Thyroid gland (tissue), 4 donors: ENCODE results near the gene TRABD2B. TPM values are rescaled to one million over a fixed set of nuclear protein-coding genes. Genes with fewer than 3 reads are reported as not detected.

Source experiments
- DNase-seq, 2 donors: peaks; one replicate each; pipeline ENCODE4 v3.0.0-alpha.2; 2019
- H3K27ac ChIP-seq, 3 donors: fragments of 200-600 bp; sonication (generic); 1 replicate in 2 of 3; 2 replicates in 1 of 3; pipeline ENCODE4 v1.5.1; 2016 to 2019; ENCODE audit warnings: mild to moderate bottlenecking in 1 of 3, moderate library complexity in 1 of 3
- H3K27me3 ChIP-seq: fragments of 200-600 bp; sonication (generic); one replicate; pipeline ENCODE4 v1.5.1; 2019
- H3K36me3 ChIP-seq, 2 donors: fragments of 200-600 bp; sonication (generic); one replicate each; pipeline ENCODE4 v1.5.1; 2016 to 2019
- H3K4me1 ChIP-seq, 2 donors: fragments of 200-600 bp; sonication (generic); one replicate each; pipeline ENCODE4 v1.5.1; 2017 to 2019
- H3K4me3 ChIP-seq, 3 donors: fragments of 200-600 bp; sonication (generic); replicated peaks in 1 of 3; 1 replicate in 2 of 3; 2 replicates in 1 of 3; pipeline ENCODE4 v1.5.1; 2016; ENCODE audit warnings: mild to moderate bottlenecking in 1 of 3
- H3K9me3 ChIP-seq: fragments of 200-600 bp; sonication (generic); one replicate; pipeline ENCODE4 v1.5.1; 2017
- POLR2A ChIP-seq, 2 donors: fragments of 450-650 bp; IDR thresholded peaks; one replicate each; pipeline ENCODE4 v1.6.1; 2017; ENCODE audit warnings: antibody characterized with exemption in 2 of 2, mild to moderate bottlenecking in 2 of 2, moderate library complexity in 1 of 2
- WGBS, 2 donors: methylation state at CpG; one replicate each; pipeline ENCODE4 v1.1.5; 2017; 5-methylcytosine and 5-hydroxymethylcytosine counted together
- intact Hi-C: fragments of 100-400 bp; cut with DNase I; formaldehyde crosslinking; loops from one replicate; pipeline ENCODE4 v1.15.1; 2023
- total RNA-seq, 4 donors: library from RNA; depleted of rRNA; stranded (reverse); fragments of >200 nt; gene quantifications; one replicate each; pipeline ENCODE4 v1.2.3, GENCODE V29; 2016
- TF ChIP-seq, protein P1 (sequence below), 6 experiments: fragments of 200-600 bp in 3 of 6; fragments of 450-650 bp in 3 of 6; sonication (generic) in 3 of 6; IDR thresholded peaks; one replicate each; pipeline ENCODE4 v1.5.1; 2016 to 2019; ENCODE audit warnings: antibody characterized with exemption in 6 of 6, mild to moderate bottlenecking in 2 of 6, inconsistent platforms in 1 of 6, moderate library complexity in 1 of 6

Gene TRABD2B
- total RNA-seq, 4 donors from 2014 or later, result 0.34 to 1.1 (median 0.63) TPM

DNA sequence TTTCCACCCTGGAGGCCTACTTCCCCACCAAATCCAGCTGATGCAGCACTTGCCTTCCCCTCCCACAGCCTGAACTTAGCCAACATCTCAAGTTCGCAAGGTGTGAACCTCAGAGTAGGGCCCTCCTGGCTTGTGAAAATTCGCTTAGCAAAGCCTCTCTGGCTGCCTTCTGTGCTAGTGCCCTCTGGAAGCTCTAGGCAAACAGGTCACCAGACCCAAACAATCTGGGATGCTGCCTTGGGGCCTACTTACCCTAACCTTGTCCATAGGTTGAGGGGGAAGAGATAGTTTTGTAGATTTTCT lies 30.3 kb upstream of the TRABD2B start:
- H3K4me1 ChIP-seq, result no peaks in the 10 kb centered on the region
- WGBS, 2 donors, result 95 to 100% methylated on average over 2 of the region's 2 CpGs

DNA sequence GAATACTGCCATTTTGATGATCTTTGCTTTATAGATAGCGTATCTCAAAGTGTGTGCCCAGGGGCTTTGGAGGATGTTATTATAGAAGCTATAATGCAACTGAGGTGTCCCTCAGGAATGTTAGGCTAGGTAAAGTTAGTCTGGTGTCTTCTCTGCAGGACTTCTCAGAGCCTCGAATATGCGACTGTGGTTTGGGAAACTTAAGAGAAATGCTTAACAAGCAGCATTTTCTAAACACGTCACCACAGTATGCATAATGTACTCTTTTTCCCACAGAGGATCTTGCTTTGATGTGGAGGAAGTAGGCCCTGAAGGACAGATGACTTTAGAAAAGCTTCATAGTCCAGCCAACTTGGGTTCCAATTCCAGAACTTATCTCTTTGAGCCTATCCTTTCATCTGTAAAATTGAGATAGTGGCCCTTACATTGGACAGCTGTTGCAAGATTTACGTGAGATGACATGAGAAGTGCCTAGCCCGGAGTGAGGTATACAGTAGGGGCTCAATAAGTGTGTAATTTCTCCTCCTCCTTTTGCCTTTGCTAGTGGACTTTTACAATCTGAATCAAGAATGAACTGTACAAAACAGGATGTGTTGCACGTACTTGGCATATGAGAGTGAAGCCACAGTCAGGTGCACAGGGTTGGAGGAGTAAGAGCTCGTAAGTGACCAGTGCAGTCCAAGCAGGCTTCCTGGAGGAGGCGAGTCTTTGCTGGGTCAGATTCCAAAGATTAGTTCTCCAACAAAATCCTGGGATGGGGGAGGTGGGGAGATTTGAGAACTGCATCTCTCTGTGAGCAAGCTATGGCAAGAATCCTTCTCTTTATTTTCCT lies 29.7 kb upstream of the TRABD2B start:
- H3K36me3 ChIP-seq, result no peaks in the 10 kb centered on the region
- intact Hi-C loops, result no loop called here
- no peak overlapping the region for H3K27ac ChIP-seq
- no peaks in the 10 kb centered on the region for H3K9me3 ChIP-seq
- H3K4me3 ChIP-seq, result no peak overlapping the region
- H3K27me3 ChIP-seq, result no peaks in the 10 kb centered on the region
- no peak for TF ChIP-seq POLR2A (IDR thresholded peaks at IDR 0.05)
- TF ChIP-seq, protein P1, sequence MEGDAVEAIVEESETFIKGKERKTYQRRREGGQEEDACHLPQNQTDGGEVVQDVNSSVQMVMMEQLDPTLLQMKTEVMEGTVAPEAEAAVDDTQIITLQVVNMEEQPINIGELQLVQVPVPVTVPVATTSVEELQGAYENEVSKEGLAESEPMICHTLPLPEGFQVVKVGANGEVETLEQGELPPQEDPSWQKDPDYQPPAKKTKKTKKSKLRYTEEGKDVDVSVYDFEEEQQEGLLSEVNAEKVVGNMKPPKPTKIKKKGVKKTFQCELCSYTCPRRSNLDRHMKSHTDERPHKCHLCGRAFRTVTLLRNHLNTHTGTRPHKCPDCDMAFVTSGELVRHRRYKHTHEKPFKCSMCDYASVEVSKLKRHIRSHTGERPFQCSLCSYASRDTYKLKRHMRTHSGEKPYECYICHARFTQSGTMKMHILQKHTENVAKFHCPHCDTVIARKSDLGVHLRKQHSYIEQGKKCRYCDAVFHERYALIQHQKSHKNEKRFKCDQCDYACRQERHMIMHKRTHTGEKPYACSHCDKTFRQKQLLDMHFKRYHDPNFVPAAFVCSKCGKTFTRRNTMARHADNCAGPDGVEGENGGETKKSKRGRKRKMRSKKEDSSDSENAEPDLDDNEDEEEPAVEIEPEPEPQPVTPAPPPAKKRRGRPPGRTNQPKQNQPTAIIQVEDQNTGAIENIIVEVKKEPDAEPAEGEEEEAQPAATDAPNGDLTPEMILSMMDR (IDR thresholded peaks at IDR 0.05), result no peak
- DNase-seq, result no peak
- no peaks in the 10 kb centered on the region for H3K4me1 ChIP-seq
- 94 to 96% methylated on average over 9 of the region's 9 CpGs for WGBS, 2 donors

More for the DNA sequence above, 30.3 kb upstream of the TRABD2B start:
- no peaks in the 10 kb centered on the region for H3K27me3 ChIP-seq
- no peak overlapping the region for H3K4me3 ChIP-seq
- H3K36me3 ChIP-seq, result no peaks in the 10 kb centered on the region
- no peak for DNase-seq
- TF ChIP-seq, protein P1 (IDR thresholded peaks at IDR 0.05), result no peak
- no peak for TF ChIP-seq POLR2A (IDR thresholded peaks at IDR 0.05)
- intact Hi-C loops, result no loop called here
- no peaks in the 10 kb centered on the region for H3K9me3 ChIP-seq
- no peak overlapping the region for H3K27ac ChIP-seq

DNA sequence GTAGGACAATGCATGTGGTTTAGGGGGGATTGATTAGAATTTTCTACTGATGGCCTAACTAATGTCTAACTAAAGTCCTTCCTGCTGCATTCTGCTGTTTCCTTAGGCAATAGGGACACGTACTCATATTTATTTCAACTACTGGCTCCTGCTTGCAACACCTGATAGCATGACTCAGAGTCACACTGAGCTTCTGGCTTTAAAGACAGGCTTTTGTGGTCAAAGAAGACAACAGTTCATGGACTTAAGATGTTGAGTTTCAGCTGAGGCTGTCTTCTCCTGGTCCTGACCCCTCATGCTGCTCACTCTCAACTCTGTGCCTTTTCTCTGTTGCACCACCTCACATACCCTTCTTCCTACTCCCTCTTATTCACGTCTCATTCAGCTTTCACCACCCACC lies 29.1 kb upstream of the TRABD2B start:
- 85 to 90% methylated on average over 2 of the region's 2 CpGs for WGBS, 2 donors
- TF ChIP-seq POLR2A (IDR thresholded peaks at IDR 0.05), result no peak
- TF ChIP-seq, protein P1 (IDR thresholded peaks at IDR 0.05), result no peak
- intact Hi-C loops, result no loop called here
- H3K4me3 ChIP-seq, result no peak overlapping the region
- H3K27me3 ChIP-seq, result no peaks in the 10 kb centered on the region
- DNase-seq, result no peak
- no peaks in the 10 kb centered on the region for H3K9me3 ChIP-seq
- H3K36me3 ChIP-seq, result no peaks in the 10 kb centered on the region
- H3K4me1 ChIP-seq, result no peaks in the 10 kb centered on the region
- no peak overlapping the region for H3K27ac ChIP-seq

DNA sequence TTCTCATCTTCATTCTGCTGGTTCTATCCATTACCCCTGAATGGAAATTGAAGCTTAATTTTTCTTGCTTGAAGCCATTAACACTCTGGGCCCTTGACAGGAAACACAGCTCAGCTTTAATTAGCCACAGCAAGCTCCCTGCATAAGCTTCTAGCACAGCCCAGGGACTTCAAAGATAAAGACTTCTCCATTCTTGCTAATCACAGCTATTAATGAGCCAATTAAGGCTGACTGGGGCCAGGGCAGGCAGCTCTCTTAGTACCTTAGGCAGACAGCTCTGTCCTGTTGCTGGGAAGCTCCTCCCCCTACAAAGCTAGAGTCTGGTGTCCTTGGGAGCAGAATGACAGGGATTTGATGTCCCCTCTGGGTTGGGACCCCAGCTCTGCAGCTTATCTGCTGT lies 27.9 kb upstream of the TRABD2B start:
- H3K4me3 ChIP-seq, result no peak overlapping the region
- no peak for DNase-seq
- no peaks in the 10 kb centered on the region for H3K36me3 ChIP-seq
- no peak overlapping the region for H3K27ac ChIP-seq
- intact Hi-C loops, result no loop called here
- TF ChIP-seq POLR2A (IDR thresholded peaks at IDR 0.05), result no peak
- TF ChIP-seq, protein P1 (IDR thresholded peaks at IDR 0.05), result no peak
- H3K4me1 ChIP-seq, result no peaks in the 10 kb centered on the region
- no peaks in the 10 kb centered on the region for H3K9me3 ChIP-seq
- H3K27me3 ChIP-seq, result no peaks in the 10 kb centered on the region

DNA sequence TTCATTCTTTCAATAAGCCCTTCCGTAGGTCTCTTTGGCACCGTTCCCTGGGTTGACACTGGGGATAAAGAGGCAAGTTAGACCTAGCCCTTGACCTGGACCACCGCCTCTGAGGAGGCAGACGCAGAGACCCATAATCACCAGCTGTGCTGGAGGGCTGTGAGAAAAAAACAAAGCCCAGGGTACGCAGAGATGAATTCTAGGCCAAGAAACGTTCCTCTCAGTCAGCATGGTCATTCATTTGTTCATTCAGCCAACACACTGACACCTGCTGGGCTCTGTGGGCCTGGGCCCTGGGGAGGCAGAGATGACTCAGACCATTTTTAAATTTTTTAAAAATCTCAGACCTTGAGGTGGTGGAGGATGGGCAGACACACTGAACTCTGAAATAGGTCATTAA lies 26.3 kb upstream of the TRABD2B start:
- intact Hi-C loops, result no loop called here
- WGBS, 2 donors, result 74 to 82% methylated on average over 6 of the region's 6 CpGs
- no peak for TF ChIP-seq POLR2A (IDR thresholded peaks at IDR 0.05)
- TF ChIP-seq, protein P1 (IDR thresholded peaks at IDR 0.05), result no peak

More for the DNA sequence above, 26.3 kb upstream of the TRABD2B start:
- Histone ChIP-seq H3K27ac (no peak overlapping the region), H3K4me3 (no peak overlapping the region), H3K27me3 (no peaks in the 10 kb centered on the region), H3K4me1 (no peaks in the 10 kb centered on the region), H3K9me3 (no peaks in the 10 kb centered on the region), H3K36me3 (no peaks in the 10 kb centered on the region)
- DNase-seq, result no peak
